Liver (tissue), 9 donors: Measurements from ENCODE around the gene SPOCK2. TPM values are rescaled to one million over a fixed set of nuclear protein-coding genes. Genes with fewer than 3 reads are reported as not detected.

Experiments
- DNase-seq: peaks from one replicate; pipeline ENCODE4 v3.0.0-alpha.2; 2017; ENCODE audit warnings: low spot score
- H3K27ac ChIP-seq, 2 donors: one replicate each; pipeline ENCODE4 v1.7.0; 2013; ENCODE audit warnings: inconsistent platforms in 2 of 2, low read length in 2 of 2, control low read depth in 1 of 2, low read depth in 1 of 2, mild to moderate bottlenecking in 1 of 2
- H3K27me3 ChIP-seq, 4 donors: one replicate each; pipeline versions ENCODE4 v1.6.1 to v1.7.0; 2013; ENCODE audit warnings: low read length in 3 of 4, inconsistent platforms in 1 of 4, mild to moderate bottlenecking in 1 of 4, moderate library complexity in 1 of 4; ENCODE audit not compliant: control insufficient read depth in 4 of 4, insufficient read depth in 4 of 4
- H3K36me3 ChIP-seq, 4 donors: one replicate each; pipeline versions ENCODE4 v1.6.1 to v1.7.0; 2013; ENCODE audit warnings: low read length in 3 of 4, mild to moderate bottlenecking in 3 of 4, low read depth in 1 of 4, moderate library complexity in 1 of 4; ENCODE audit not compliant: control insufficient read depth in 4 of 4, insufficient read depth in 3 of 4
- H3K4me1 ChIP-seq, 4 donors: one replicate each; pipeline versions ENCODE4 v1.6.1 to v1.7.0; 2013; ENCODE audit warnings: low read length in 3 of 4, mild to moderate bottlenecking in 3 of 4, moderate library complexity in 1 of 4; ENCODE audit not compliant: control insufficient read depth in 4 of 4, insufficient read depth in 4 of 4
- H3K4me3 ChIP-seq, 3 donors: one replicate each; pipeline versions ENCODE4 v1.6.1 to v1.7.0; 2013; ENCODE audit warnings: low read length in 3 of 3, control low read depth in 1 of 3, low read depth in 1 of 3, mild to moderate bottlenecking in 1 of 3
- H3K9ac ChIP-seq, 2 donors: one replicate each; pipeline ENCODE4 v1.7.0; 2013; ENCODE audit warnings: low read length in 2 of 2, mild to moderate bottlenecking in 2 of 2, moderate library complexity in 2 of 2, control low read depth in 1 of 2, low read depth in 1 of 2
- H3K9me3 ChIP-seq, 4 donors: one replicate each; pipeline versions ENCODE4 v1.6.1 to v1.7.0; 2013; ENCODE audit warnings: low read length in 3 of 4; ENCODE audit not compliant: control insufficient read depth in 4 of 4
- ATF3 ChIP-seq: IDR thresholded peaks from 2 replicates; pipeline ENCODE4 v1.6.1; 2016; ENCODE audit warnings: antibody characterized with exemption
- EGR1 ChIP-seq, 2 donors: IDR thresholded peaks; 2 replicates each; pipeline ENCODE4 v1.6.1; 2016 to 2018; ENCODE audit warnings: antibody characterized with exemption in 2 of 2, low read depth in 2 of 2
- FOXA1 ChIP-seq: IDR thresholded peaks from 2 replicates; pipeline ENCODE4 v1.6.1; 2016; ENCODE audit warnings: antibody characterized with exemption
- FOXA2 ChIP-seq: IDR thresholded peaks from 2 replicates; pipeline ENCODE4 v1.6.1; 2016; ENCODE audit warnings: antibody characterized with exemption
- GABPA ChIP-seq, 2 donors: IDR thresholded peaks in 1 of 2; conservative IDR thresholded peaks in 1 of 2; 2 replicates each; pipeline ENCODE4 v1.6.1; 2016; ENCODE audit warnings: antibody characterized with exemption in 2 of 2, mild to moderate bottlenecking in 1 of 2, moderate library complexity in 1 of 2
- HNF4A ChIP-seq, 2 donors: conservative IDR thresholded peaks; 2 replicates each; pipeline ENCODE4 v1.6.1; 2016; ENCODE audit warnings: antibody characterized with exemption in 2 of 2, mild to moderate bottlenecking in 2 of 2
- HNF4G ChIP-seq: IDR thresholded peaks from 2 replicates; pipeline ENCODE4 v1.6.1; 2016; ENCODE audit warnings: antibody characterized with exemption
- JUND ChIP-seq, 2 donors: IDR thresholded peaks; 2 replicates each; pipeline ENCODE4 v1.6.1; 2016; ENCODE audit warnings: antibody characterized with exemption in 2 of 2
- NR2F2 ChIP-seq: IDR thresholded peaks from 2 replicates; pipeline ENCODE4 v1.6.1; 2016; ENCODE audit warnings: antibody characterized with exemption
- RAD21 ChIP-seq, 2 donors: IDR thresholded peaks; 2 replicates each; pipeline ENCODE4 v1.6.1; 2016; ENCODE audit warnings: antibody characterized with exemption in 2 of 2, mild to moderate bottlenecking in 2 of 2
- SP1 ChIP-seq: IDR thresholded peaks from 2 replicates; pipeline ENCODE4 v1.6.1; 2018; ENCODE audit warnings: antibody characterized with exemption, mild to moderate bottlenecking
- TAF1 ChIP-seq: conservative IDR thresholded peaks from 2 replicates; pipeline ENCODE4 v1.6.1; 2016; ENCODE audit warnings: antibody characterized with exemption, mild to moderate bottlenecking
- YY1 ChIP-seq: IDR thresholded peaks from 2 replicates; pipeline ENCODE4 v1.6.1; 2016; ENCODE audit warnings: antibody characterized with exemption, mild to moderate bottlenecking
- WGBS: extraction: QIAGEN DNeasy Blood & Tissue Kit; methylation state at CpG from one replicate; pipeline ENCODE4 v1.1.7; 2013; 5-methylcytosine and 5-hydroxymethylcytosine counted together
- polyA plus RNA-seq, 2 donors: library from polyadenylated mRNA; stranded (reverse) in 1 of 2; unstranded in 1 of 2; fragments of 200-250 nt in 1 of 2; fragments of >200 nt in 1 of 2; fragmentation: Nextera tagmentation in 1 of 2; extraction: Ambion mirVana in 1 of 2; gene quantifications; one replicate each; pipeline versions ENCODE4 v1.2.1 to v1.2.3, GENCODE V29; 2013 to 2015
- total RNA-seq, 2 donors: library from RNA; depleted of rRNA; stranded (reverse); fragments of >200 nt; gene quantifications; one replicate each; pipeline ENCODE4 v1.2.3, GENCODE V29; 2014
- TF ChIP-seq, protein P1 (sequence below): IDR thresholded peaks from 2 replicates; pipeline ENCODE4 v1.6.1; 2016; ENCODE audit warnings: antibody characterized with exemption
- TF ChIP-seq, protein P2 (sequence below): fragments of 150-350 bp; IDR thresholded peaks from 2 replicates; pipeline ENCODE4 v1.5.1; 2017; ENCODE audit warnings: improper control_type of control experiment, low read depth, low read length; ENCODE audit not compliant: missing input control
- TF ChIP-seq, protein P3 (sequence below): IDR thresholded peaks from 2 replicates; pipeline ENCODE4 v1.6.1; 2016; ENCODE audit warnings: antibody characterized with exemption
- TF ChIP-seq, protein P4 (sequence below): IDR thresholded peaks from 2 replicates; pipeline ENCODE4 v1.6.1; 2016; ENCODE audit warnings: antibody characterized with exemption, mild to moderate bottlenecking
- donor health status: healthy.
- donor health status: healthy.
- donor health status: healthy.
- donor health status: healthy.
- donor health status: healthy.

Gene SPOCK2
- total and polyA plus RNA-seq, 4 donors: 0.36 to 1.7 (median 0.64) TPM

- TF ChIP-seq JUND (IDR thresholded peaks at IDR 0.05) (no peak), ATF3 (no peak), FOXA2 (no peak), EGR1 (IDR thresholded peaks at IDR 0.05; ENCODE audit: low read depth in 2 of 2) (no peak), TAF1 (no peak), RAD21 (IDR thresholded peaks at IDR 0.05) (no peak), HNF4G (no peak), HNF4A (conservative IDR thresholded peaks at IDR 0.05) (no peak), NR2F2 (no peak)
- TF ChIP-seq, protein P1, sequence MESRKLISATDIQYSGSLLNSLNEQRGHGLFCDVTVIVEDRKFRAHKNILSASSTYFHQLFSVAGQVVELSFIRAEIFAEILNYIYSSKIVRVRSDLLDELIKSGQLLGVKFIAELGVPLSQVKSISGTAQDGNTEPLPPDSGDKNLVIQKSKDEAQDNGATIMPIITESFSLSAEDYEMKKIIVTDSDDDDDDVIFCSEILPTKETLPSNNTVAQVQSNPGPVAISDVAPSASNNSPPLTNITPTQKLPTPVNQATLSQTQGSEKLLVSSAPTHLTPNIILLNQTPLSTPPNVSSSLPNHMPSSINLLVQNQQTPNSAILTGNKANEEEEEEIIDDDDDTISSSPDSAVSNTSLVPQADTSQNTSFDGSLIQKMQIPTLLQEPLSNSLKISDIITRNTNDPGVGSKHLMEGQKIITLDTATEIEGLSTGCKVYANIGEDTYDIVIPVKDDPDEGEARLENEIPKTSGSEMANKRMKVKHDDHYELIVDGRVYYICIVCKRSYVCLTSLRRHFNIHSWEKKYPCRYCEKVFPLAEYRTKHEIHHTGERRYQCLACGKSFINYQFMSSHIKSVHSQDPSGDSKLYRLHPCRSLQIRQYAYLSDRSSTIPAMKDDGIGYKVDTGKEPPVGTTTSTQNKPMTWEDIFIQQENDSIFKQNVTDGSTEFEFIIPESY: no peak
- TF ChIP-seq, protein P2, sequence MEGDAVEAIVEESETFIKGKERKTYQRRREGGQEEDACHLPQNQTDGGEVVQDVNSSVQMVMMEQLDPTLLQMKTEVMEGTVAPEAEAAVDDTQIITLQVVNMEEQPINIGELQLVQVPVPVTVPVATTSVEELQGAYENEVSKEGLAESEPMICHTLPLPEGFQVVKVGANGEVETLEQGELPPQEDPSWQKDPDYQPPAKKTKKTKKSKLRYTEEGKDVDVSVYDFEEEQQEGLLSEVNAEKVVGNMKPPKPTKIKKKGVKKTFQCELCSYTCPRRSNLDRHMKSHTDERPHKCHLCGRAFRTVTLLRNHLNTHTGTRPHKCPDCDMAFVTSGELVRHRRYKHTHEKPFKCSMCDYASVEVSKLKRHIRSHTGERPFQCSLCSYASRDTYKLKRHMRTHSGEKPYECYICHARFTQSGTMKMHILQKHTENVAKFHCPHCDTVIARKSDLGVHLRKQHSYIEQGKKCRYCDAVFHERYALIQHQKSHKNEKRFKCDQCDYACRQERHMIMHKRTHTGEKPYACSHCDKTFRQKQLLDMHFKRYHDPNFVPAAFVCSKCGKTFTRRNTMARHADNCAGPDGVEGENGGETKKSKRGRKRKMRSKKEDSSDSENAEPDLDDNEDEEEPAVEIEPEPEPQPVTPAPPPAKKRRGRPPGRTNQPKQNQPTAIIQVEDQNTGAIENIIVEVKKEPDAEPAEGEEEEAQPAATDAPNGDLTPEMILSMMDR: no peak
- TF ChIP-seq, protein P3, sequence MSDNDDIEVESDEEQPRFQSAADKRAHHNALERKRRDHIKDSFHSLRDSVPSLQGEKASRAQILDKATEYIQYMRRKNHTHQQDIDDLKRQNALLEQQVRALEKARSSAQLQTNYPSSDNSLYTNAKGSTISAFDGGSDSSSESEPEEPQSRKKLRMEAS: no peak
- H3K9me3 ChIP-seq: no peaks in the 10 kb centered on the region
- no peak overlapping the region for H3K9ac ChIP-seq
- H3K27me3 ChIP-seq: no peaks in the 10 kb centered on the region
- no peaks in the 10 kb centered on the region for H3K4me1 ChIP-seq
- H3K27ac ChIP-seq: no peak overlapping the region
- WGBS: 86% methylated on average over 13 of the region's 13 CpGs
- no peaks in the 10 kb centered on the region for H3K36me3 ChIP-seq
- H3K4me3 ChIP-seq: no peak overlapping the region
- DNase-seq: no peak
Measured at GRCh38 chr10:72035252-72035887, 53.0 kb downstream of the SPOCK2 start.

GRCh38 chr10:72034761-72035160 is 53.6 kb downstream of the SPOCK2 start:
- no peak for TF ChIP-seq SP1
- no peak for TF ChIP-seq FOXA1
- no peak for TF ChIP-seq HNF4A (conservative IDR thresholded peaks at IDR 0.05)
- TF ChIP-seq, protein P4, sequence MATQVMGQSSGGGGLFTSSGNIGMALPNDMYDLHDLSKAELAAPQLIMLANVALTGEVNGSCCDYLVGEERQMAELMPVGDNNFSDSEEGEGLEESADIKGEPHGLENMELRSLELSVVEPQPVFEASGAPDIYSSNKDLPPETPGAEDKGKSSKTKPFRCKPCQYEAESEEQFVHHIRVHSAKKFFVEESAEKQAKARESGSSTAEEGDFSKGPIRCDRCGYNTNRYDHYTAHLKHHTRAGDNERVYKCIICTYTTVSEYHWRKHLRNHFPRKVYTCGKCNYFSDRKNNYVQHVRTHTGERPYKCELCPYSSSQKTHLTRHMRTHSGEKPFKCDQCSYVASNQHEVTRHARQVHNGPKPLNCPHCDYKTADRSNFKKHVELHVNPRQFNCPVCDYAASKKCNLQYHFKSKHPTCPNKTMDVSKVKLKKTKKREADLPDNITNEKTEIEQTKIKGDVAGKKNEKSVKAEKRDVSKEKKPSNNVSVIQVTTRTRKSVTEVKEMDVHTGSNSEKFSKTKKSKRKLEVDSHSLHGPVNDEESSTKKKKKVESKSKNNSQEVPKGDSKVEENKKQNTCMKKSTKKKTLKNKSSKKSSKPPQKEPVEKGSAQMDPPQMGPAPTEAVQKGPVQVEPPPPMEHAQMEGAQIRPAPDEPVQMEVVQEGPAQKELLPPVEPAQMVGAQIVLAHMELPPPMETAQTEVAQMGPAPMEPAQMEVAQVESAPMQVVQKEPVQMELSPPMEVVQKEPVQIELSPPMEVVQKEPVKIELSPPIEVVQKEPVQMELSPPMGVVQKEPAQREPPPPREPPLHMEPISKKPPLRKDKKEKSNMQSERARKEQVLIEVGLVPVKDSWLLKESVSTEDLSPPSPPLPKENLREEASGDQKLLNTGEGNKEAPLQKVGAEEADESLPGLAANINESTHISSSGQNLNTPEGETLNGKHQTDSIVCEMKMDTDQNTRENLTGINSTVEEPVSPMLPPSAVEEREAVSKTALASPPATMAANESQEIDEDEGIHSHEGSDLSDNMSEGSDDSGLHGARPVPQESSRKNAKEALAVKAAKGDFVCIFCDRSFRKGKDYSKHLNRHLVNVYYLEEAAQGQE: no peak
- TF ChIP-seq, protein P1: no peak
- TF ChIP-seq, protein P3: no peak
- TF ChIP-seq ATF3: no peak
- TF ChIP-seq TAF1: no peak
- no peak for TF ChIP-seq HNF4G
- TF ChIP-seq YY1: no peak
- TF ChIP-seq GABPA (IDR thresholded peaks at IDR 0.05 in 1 of 2, conservative IDR thresholded peaks at IDR 0.05 in 1 of 2): no peak
- TF ChIP-seq EGR1 (IDR thresholded peaks at IDR 0.05; ENCODE audit: low read depth in 2 of 2): no peak
- H3K27ac ChIP-seq: no peak overlapping the region
- no peaks in the 10 kb centered on the region for H3K4me1 ChIP-seq
- DNase-seq: no peak
- H3K27me3 ChIP-seq: no peaks in the 10 kb centered on the region
- no peaks in the 10 kb centered on the region for H3K36me3 ChIP-seq
- no peak overlapping the region for H3K4me3 ChIP-seq
- WGBS: 99% methylated on average over 4 of the region's 4 CpGs
- no peaks in the 10 kb centered on the region for H3K9me3 ChIP-seq
- H3K9ac ChIP-seq: no peak overlapping the region
